HUES6 (cell line): ENCODE results near the gene KRTAP5-11.
A peak's percentile ranks its signal among the peaks of the same experiment; 100 is the strongest.
"Not testable (repeated sequence)": the region's sequence is repeated elsewhere in the genome, so short reads cannot be mapped to it uniquely, and the experiment has no call there.

Experiments used
- H3K27ac ChIP-seq: 2 replicates; pipeline ENCODE4 v1.7.0; 2013; ENCODE audit warnings: low read depth, mild to moderate bottlenecking, low read length, inconsistent platforms
- H3K27me3 ChIP-seq: 2 replicates; pipeline ENCODE4 v1.6.1; 2013; ENCODE audit warnings: low read length; ENCODE audit not compliant: control insufficient read depth, insufficient read depth
- H3K36me3 ChIP-seq: 2 replicates; pipeline ENCODE4 v1.6.1; 2013; ENCODE audit warnings: low read length; ENCODE audit not compliant: control insufficient read depth, insufficient read depth
- H3K4me1 ChIP-seq: 2 replicates; pipeline ENCODE4 v1.6.1; 2013; ENCODE audit warnings: low read length; ENCODE audit not compliant: control insufficient read depth, insufficient read depth
- H3K4me3 ChIP-seq: 2 replicates; pipeline ENCODE4 v1.5.1; 2013; ENCODE audit warnings: low read depth, low read length
- H3K9ac ChIP-seq: one replicate; pipeline ENCODE4 v1.6.1; 2013; ENCODE audit warnings: mild to moderate bottlenecking, low read length
- H3K9me3 ChIP-seq: 2 replicates; pipeline ENCODE4 v1.6.1; 2013; ENCODE audit warnings: low read depth, low read length; ENCODE audit not compliant: control insufficient read depth, insufficient read depth

KRTAP5-11 gene, protein sequence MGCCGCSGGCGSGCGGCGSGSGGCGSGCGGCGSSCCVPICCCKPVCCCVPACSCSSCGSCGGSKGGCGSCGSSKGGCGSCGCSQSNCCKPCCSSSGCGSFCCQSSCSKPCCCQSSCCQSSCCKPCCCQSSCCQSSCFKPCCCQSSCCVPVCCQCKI

DNA sequence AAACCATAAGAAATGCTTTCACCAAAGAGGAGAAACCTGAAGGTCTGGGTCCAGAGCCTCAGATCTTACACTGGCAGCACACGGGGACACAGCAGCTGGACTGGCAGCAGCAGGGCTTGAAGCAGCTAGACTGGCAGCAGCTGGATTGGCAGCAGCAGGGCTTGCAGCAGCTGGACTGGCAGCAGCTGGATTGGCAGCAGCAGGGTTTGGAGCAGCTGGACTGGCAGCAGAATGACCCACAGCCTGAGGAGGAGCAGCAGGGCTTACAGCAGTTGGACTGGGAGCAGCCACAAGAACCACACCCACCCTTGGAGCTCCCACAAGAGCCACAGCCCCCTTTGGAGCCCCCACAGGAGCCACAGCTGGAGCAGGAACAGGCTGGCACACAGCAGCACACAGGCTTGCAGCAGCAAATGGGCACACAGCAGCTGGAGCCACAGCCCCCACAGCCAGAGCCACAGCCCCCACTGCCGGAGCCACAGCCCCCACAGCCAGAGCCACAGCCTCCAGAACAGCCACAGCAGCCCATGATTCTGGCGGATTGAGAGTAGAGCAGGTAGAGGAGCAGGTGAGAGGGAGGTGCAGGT is at the start of gene KRTAP5-11:
Gene KRTAP5-11, minus strand, starts transcription at position 567 of the 587 bp plus-strand sequence. Its CDS starts 38 bp downstream, at position 529.
- Histone ChIP-seq H3K9ac (no peak within 1 kb of the TSS), H3K4me1 (peaks cover 22% of the 10 kb centered on the region), H3K27ac (no peak within 1 kb of the TSS), H3K27me3 (0 out of 2 replicates have a peak, but pooled peaks cover 8% of the 10 kb centered on the region), H3K36me3 (no peaks in the 10 kb centered on the region), H3K4me3 (no peak within 1 kb of the TSS), H3K9me3 (no peaks in the 10 kb centered on the region)

DNA sequence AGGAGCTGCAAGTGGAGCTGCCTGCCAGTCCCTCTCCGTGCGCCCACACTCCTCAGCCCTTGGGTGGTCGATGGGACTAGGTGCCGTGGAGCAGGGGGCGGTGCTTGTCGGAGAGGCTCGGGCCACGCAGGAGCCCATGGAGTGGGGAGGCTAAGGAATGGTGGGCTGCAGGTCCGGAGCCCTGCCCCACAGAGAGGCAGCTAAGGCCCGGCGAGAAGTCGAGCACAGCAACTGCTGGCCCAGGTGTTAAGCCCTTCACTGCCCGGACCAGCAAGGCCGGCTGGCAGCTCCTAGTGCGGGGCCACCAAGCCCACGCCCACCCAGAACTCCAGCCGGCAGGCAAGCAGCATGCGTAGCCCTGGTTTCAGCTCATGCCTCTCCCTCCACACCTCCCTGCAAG is 48.9 kb upstream of the KRTAP5-11 start:
- not testable (repeated sequence) for H3K4me3 ChIP-seq, H3K36me3 ChIP-seq, H3K27ac ChIP-seq

DNA sequence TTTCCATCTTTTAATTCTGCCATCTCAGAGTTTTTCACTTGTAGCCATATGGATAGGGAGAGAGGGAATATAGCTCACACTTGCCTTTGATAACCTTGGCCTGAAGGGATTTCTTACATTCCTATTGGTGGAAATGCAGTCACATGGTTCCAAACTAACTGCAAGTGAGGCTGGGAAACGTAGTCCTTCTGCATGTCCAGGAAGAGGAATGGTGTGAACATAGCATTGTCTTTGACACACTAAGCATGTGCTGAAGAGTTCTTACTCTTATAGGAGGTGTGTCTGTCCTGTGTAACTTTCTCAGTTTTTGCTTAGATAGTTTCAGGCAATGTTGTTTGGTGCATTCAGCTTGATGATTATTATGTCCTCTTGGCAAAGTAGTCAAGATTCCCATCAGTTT is 47.4 kb upstream of the KRTAP5-11 start:
- not testable (repeated sequence) for H3K4me1 ChIP-seq, H3K4me3 ChIP-seq, H3K9ac ChIP-seq, H3K27me3 ChIP-seq, H3K27ac ChIP-seq, H3K9me3 ChIP-seq, H3K36me3 ChIP-seq

More for the DNA sequence above, 48.9 kb upstream of the KRTAP5-11 start:
- not testable (repeated sequence) for H3K27me3 ChIP-seq, H3K9ac ChIP-seq, H3K9me3 ChIP-seq, H3K4me1 ChIP-seq

DNA sequence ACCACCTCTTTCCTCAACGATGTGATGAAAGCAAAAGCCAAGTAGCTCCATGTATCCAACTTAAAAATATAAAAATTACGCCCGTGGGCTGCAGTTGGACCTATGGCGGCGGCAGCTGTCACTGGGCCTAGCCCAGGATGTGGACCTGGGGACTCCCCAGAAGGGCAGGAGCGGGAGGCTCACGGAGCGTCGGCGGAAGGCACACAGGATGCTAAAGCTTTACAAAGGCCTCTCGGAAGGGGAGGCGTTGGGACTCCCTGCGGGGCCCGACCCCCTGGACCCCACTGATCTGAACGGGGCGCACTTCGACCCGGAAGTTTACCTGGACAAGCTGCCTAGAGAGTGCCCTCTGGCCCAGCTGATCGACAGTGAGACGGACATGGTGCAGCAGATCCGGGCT is 46.3 kb upstream of the KRTAP5-11 start:
- H3K9me3 ChIP-seq, H3K36me3 ChIP-seq, H3K4me3 ChIP-seq, H3K27me3 ChIP-seq, H3K27ac ChIP-seq, H3K4me1 ChIP-seq, H3K9ac ChIP-seq: not testable (repeated sequence)

DNA sequence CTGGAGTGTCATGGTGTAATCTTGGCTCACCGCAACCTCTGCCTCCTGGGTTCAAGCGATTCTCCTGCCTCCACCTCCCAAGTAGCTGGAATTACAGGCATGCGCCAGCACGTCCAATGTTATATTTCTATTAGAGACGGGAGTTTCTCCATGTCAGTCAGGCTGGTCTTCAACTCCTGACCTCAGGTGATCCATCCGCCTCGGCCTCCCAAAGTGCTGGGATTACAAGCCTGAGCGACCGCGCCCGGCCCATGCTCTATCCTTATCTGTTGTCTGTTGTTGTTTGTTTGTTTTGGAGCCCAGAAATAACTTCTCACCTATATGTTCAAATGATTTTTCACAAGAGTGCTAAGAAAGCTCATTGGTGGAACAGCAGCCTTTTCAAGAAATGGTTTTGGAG is 40.6 kb upstream of the KRTAP5-11 start:
- not testable (repeated sequence) for H3K27me3 ChIP-seq, H3K9ac ChIP-seq, H3K4me3 ChIP-seq, H3K9me3 ChIP-seq, H3K4me1 ChIP-seq, H3K27ac ChIP-seq, H3K36me3 ChIP-seq

DNA sequence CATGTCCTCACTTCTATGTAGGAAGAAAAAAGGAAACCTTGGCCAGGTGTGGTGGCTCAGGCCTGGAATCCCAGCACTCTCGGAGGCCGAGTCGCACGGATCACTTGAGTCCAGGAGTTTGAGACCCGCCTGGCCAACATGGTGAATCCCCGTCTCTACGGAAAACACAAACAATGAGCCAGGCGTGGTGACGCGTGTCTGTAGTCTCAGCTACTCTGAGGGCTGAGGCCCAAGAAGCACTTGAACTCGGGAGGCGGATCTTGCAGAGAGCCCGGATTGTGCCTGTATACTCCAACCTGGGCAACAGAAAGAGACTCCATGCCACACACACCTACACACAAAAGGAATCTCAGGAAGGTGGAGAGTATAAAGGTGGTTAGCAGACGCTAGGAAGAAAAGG is 39.9 kb upstream of the KRTAP5-11 start:
- not testable (repeated sequence) for H3K9ac ChIP-seq, H3K9me3 ChIP-seq

DNA sequence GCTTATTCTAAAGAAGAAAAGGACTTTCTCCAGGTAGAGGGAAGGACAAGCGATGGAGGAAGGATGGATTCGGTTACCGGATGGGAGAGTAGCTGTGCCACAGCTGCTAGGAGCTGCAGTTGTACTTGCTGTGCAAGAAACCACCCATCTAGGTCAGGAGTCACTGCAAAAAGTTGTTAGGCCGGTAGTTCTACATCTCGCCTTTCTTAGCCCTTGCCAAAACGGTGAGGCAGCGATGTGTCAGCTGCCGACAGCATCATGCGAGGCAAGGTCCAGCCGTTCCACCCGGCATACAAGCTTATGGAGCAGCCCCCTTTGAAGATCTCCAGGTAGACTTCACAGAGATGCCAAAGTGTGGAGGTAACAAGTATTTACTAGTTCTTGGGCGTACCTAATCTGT is 32.3 kb upstream of the KRTAP5-11 start:
- not testable (repeated sequence) for H3K9me3 ChIP-seq, H3K36me3 ChIP-seq, H3K9ac ChIP-seq, H3K27ac ChIP-seq, H3K4me1 ChIP-seq, H3K27me3 ChIP-seq, H3K4me3 ChIP-seq

More for the DNA sequence above, 39.9 kb upstream of the KRTAP5-11 start:
- not testable (repeated sequence) for H3K36me3 ChIP-seq, H3K4me3 ChIP-seq, H3K27me3 ChIP-seq, H3K27ac ChIP-seq, H3K4me1 ChIP-seq

DNA sequence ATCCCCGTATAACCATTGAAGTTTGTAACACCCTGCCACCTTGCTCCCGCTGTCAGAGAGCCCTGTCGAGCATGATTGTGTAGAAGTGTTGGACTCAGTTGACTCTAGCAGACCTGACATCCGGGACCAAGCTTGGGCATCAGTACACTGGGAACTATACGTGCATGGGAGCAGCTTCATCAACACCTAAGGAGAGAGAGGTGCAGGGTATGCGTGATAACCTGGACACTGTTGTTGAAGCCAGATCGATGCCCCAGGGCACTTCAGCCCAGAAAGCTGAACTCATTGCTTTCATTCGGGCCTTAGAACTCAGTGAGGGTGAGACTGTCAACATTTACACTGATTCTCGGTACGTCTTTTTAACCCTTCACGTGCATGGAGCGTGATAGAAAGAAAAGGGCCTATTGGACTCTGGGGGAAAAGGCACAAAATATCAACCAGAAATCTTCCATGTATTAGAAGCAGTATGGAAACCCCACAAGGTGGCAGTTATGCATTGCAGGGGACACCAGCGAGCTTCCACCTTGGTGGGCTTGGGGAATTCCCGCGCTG is 31.8 kb upstream of the KRTAP5-11 start:
- not testable (repeated sequence) for H3K9ac ChIP-seq, H3K36me3 ChIP-seq, H3K4me3 ChIP-seq, H3K9me3 ChIP-seq, H3K27ac ChIP-seq, H3K4me1 ChIP-seq, H3K27me3 ChIP-seq

DNA sequence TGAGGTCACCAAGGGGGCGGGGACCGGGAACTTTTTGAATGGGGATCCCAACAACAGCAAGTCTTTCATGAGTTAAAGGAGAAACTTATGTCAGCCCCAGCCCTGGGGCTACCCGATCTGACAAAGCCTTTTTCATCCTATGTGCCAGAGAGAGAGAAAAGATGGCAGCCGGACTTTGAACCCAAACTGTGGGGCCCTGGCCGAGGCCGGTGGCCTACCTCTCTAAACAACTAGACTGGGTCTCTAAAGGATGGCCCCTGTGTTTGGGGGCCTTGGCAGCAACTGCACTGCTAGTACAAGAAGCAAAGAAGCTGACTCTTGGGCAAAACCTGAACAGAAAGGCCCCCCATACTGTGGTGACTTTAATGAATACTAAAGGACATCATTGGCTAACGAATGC is 31.3 kb upstream of the KRTAP5-11 start:
- H3K36me3 ChIP-seq, H3K4me1 ChIP-seq, H3K27me3 ChIP-seq, H3K9ac ChIP-seq, H3K27ac ChIP-seq, H3K9me3 ChIP-seq, H3K4me3 ChIP-seq: not testable (repeated sequence)

DNA sequence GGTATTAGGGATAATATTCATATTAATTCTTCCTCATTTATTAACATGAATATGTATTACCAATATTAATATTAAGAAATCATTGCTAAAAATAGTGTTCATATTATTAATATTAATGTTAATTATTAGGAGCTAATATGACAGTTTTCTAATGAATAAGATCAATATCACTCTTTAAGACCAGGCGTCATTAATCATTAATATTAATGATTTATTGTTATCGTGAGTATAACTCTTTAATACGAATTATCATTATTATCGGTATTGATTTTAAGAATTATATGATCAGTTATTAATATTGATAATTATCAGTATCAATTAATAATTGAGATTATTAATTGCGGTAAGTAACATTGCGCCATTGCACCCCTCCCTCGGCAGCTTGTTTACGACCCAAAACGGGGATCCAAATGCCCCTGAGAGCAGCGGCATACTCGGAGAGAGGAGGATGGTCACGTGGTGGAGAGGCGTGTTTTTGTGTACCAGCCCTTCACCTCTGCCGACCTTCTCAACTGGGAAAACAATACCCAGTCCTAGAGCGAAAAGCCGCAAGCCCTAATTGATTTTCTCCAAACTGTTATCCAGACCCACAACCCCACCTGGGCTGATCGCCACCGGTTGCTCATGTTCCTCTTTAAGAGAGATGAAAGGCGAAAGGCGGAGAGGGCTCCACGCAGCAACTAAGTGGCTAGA is 28.7 kb upstream of the KRTAP5-11 start:
- H3K4me3 ChIP-seq, H3K36me3 ChIP-seq, H3K9me3 ChIP-seq, H3K4me1 ChIP-seq, H3K9ac ChIP-seq, H3K27ac ChIP-seq: not testable (repeated sequence)
- peaks cover 22% of the 10 kb centered on the region for H3K27me3 ChIP-seq

DNA sequence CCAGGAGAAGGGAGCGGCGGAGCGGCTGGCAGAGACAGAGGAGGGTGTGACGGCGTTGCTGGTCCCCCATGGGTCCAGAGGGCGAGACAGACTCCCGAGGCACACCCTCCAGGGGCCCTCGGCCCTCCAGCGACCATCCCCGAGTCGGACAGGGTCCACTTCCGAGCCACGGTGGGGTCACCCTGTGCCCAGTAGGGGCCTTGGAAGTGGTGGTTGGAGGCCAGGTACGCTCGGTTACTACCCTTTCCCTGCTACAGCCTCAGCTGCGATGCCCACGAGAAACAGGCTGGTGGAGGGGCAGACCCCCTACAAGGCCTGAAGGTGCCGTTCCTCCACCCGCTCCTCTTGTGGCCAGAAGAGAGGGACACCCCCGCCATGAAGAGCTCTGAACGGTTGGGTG is 25.6 kb upstream of the KRTAP5-11 start:
- Histone ChIP-seq H3K4me3 (peak overlapping the region; percentile 36; the same call in 1 of the 2 replicates), H3K27me3 (peaks cover 32% of the 10 kb centered on the region)
- not testable (repeated sequence) for H3K36me3 ChIP-seq, H3K27ac ChIP-seq, H3K4me1 ChIP-seq, H3K9ac ChIP-seq, H3K9me3 ChIP-seq
